Glomerular visceral epithelial cell (primary cell): ENCODE results near the gene ABCB11.
"Not testable (repeated sequence)": the region's sequence is repeated elsewhere in the genome, so short reads cannot be mapped to it uniquely, and the experiment has no call there.

Experiments used
- DNase-seq: peaks from one replicate; pipeline ENCODE4 v3.0.0-alpha.2; 2016; ENCODE audit errors: extremely low spot score

ABCB11 gene

DNA sequence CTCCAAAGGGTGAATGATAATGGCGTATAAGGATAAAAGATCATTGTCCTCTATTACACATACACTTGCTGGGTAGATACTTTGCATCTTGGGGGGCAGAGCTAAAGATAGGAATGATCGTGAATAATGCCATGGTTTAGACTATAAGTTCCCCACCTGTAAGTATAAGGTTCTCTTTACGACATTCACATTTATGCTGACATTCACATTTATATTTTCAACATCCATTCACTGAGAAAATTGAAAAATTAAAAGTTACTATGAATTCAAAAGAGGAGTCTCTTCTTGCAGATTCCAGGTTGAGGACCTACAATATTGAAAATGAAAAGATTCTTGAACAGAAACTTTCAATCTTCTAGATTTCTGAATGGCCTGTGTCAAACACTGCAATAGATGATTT lies 138.8 kb downstream of the ABCB11 start:
- DNase-seq, result no peak

DNA sequence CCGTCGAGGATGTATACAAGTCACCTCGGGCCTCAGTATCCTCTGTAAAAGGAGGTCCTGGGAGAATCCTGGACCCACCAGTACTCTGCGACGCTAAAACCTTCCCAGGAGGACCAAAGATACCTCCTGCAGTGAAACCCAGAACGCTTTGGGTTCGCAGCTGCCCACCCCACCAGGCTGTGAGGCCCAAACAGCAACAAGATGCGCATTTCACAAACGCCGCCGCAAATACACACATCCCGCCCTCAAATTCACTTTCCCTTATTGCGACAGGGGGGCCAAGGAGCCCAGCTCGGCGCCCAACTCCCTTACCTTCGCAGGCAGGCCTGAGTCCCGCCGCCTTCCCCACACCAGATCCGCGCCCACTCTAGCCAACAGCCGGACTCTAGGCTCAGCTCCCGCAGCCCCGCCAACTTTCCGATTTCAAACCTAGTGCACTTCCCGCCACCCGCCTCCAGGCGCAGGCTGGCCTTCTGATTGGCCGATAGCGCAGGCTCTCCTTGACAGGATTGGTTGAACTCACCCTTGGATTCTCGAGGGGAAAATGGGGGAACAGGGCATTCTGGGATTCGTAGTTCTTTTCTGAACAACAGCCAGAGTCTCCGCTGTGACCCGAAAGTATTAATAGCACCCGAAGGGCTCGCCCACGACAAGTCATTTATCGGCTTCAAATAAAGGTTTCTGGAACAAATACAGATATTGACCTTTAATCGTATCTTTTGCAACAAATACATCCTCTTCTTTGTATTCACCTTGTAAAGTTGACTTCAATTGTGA lies 140.9 kb downstream of the ABCB11 start, which contains the start of gene SPC25:
TSS of gene SPC25 (minus strand) at position 425 of the 777 bp plus-strand sequence. CDS start 911 bp downstream, outside the sequence.
- DNase-seq, result peak; percentile 94

DNA sequence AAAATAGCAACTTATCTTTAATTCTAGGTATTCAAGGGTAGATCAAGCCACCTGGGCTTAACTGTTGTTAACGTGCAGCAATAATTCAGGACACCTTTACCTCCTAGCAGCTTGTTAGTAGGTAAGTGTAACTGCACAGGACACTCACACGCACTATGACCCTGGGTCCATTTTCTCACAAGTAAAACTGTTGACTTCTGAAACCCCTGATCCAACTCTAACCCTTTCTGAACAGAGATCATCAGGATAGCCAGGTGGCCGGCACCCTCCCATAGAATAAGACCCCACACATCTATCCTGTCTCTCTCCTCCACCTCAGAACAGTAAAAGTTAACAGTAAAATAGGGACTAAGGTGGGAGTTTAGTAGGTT lies 141.5 kb downstream of the ABCB11 start:
- no peak for DNase-seq

DNA sequence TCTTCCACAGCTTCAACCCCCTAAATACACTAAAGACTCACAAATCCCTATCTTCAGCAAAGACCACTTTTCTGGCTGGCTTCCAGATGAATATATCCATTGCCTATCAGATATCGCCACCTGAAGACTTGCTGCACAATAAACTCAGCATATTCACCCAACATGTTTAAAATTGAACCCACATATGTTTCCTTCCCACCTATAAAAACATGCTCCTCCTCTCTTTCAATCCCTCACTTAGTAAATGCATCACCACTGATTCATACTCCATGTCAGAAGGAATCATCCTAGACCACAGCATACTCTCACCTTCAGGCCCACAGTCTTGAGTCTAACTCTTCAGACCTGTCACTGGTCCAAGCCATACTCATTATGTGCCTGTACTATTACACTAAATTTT lies 146.1 kb downstream of the ABCB11 start:
- peak; percentile 37 for DNase-seq

DNA sequence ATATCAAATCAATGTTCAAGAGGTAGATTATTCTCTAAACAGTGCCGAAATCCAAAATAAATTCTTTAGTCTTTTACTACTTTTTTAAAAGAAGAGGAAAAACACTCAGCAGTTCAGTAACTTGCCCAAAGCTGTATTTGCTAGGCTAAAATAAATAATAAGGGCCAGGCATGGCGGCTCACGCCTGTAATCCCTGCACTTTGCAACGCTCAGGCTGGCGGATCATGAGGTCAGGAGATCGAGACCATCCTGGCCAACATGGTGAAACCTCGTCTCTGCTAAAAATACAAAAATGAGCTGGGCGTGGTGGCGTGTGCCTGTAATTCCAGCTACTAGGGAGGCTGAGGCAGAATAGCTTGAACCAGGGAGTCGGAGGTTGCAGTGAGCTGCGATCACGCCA lies 149.0 kb downstream of the ABCB11 start:
- DNase-seq, result not testable (repeated sequence)

DNA sequence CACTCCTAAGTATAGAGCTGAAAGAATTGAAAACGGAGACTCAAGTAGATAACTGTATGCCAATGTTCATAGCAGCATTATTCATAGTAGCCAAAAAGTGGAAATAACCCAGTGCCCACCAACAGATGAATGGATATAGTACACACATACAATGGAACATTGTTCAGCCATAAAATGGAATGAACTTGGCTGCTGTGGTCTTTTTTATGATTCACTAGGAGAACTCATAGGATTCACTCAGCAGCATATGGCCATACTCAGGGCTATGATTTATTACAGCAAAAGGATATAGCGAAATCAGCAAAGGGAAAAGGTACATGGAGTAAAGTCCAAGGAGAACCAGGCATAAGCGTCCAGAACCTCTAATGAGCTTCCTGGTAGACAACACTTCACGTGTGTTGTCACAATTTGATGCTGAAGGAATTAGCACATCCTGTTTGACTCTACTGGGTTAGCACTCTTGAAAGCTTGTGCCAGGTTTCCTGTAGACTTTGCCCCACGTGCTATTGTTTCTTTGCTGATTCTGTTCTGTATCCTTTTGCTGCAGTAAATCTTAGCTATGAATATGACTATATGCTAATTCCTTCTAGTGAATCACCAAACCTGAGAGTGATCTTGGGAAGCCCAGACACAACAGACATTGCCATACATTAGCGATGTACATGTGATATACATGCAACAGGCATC lies 156.6 kb downstream of the ABCB11 start:
- no peak for DNase-seq

DNA sequence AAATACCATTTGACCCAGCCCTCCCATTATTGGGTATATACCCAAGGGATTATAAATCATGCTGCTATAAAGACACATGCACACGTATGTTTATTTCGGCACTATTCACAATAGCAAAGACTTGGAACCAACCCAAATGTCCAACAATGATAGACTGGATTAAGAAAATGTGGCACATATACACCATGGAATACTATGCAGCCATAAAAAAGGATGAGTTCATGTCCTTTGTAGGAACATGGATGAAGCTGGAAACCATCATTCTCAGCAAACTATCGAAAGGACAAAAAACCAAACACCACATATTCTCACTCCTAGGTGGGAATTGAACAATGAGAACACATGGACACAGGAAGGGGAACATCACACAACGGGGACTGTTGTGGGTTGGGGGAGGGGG lies 160.3 kb downstream of the ABCB11 start:
- DNase-seq, result not testable (repeated sequence)
